HG03342 (cell line): ENCODE measurements around the gene ZMYND19.
"Not testable (repeated sequence)": the region's sequence is repeated elsewhere in the genome, so short reads cannot be mapped to it uniquely, and the experiment has no call there.

Source experiments
- ATAC-seq: cut with Tn5 transposase; IDR thresholded peaks from one replicate; pipeline ENCODE4 v1.9.1; 2021; ENCODE audit warnings: mild to moderate bottlenecking, moderate library complexity; ENCODE audit not compliant: unreplicated experiment

Gene ZMYND19

DNA sequence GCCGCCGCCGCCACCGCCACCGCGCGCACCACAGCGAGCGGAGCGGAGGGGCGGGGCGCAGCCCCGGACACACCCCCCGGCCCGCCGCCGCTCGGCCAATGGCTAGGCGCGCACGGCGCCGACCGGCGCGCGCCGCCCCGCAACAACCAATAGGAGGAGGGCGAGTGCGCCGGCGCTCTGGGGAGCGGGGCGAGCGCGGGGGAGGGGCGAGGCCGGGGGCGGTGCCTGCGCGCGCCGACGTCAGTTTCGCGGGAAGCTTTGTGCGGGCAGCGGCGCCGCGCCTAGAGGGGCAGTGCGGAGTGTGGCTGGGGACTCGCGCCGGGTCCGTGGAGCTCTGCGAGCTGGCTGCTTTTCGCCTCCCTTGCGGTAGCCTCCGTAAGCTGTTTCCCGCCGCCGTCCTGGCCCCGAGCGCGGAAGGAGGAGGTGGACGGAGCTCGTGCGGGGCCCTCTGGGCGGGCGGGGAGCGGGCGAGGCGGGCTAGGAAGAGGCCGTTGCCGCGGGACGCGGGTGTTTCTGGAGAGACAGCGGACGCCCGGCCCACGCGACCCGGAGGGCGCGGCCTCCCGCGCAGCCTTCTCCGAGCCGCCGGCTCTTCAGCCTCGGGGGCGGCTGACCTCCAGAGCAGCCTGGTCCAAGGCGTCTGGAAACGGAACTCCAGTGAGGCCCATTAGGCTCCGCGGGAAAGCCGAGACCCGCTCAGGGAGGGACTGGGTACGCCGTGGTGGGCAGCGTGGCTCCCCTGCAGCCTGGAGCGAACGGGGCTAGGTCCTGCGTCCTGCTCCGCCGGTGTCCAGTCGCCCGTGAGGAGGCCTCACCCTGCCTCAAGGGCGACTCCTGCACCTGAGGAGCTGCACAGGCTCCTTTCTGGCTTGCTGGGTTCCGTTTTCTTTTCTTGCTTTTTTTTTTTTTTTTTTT lies at the start of gene ZMYND19:
Gene ZMYND19 (minus strand): TSS at position 44 of the 915 bp plus-strand sequence. CDS start 249 bp downstream, outside the sequence.
- ATAC-seq = peak; percentile 89

DNA sequence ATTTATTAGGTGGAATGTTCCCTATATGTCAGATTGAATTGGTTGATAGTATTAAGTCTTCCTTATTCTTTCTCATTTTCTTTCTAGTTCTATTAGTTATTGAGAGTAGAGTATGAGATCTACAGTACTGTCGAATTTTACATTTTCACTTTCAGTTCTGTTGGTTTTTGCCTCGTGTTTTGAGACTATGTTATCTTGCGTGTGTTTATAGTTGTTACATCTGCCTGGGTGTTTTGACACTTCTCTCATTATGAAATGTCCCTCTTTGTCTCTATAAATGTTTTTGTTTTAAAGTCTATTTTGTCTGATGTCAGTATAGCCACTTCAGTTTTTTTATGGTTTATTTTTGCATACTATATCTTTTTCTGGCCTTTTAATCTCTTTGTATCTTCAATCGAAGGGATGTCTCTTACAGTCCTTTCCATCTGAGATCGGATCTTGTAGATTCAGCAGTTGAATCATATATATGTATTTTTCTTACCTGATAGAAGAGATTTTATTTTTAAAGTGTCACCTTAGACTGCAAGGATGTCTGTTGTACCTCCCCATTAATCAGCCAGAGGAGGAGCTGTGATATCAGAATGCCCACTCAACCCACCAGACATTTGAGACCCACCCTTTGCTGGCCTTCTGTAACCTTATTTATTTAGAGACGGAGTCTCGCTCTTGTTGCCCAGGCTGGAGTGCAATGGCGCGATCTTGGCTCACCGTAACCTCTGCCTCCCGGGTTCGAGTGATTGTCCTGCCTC lies 49.2 kb upstream of the ZMYND19 start:
- peak; percentile 53 for ATAC-seq

DNA sequence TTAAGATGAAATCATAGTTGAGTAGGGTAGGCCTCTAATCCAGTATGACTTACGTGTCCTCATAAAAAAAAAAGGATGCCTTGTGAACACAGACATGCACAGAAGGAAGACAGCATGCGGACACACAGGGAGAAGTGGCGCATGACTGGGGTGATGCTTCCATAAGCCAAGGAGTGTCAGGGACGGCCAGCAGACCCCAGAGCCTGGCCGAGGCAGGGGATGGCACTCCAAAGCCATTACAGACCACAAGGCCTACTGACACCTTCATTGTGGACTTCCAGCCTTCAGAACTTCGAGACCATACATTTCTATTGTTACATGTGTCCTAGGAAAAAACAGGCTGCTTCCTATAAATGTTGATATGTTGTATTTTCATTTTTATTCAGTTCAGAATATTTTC lies 48.4 kb upstream of the ZMYND19 start:
- ATAC-seq = no peak

DNA sequence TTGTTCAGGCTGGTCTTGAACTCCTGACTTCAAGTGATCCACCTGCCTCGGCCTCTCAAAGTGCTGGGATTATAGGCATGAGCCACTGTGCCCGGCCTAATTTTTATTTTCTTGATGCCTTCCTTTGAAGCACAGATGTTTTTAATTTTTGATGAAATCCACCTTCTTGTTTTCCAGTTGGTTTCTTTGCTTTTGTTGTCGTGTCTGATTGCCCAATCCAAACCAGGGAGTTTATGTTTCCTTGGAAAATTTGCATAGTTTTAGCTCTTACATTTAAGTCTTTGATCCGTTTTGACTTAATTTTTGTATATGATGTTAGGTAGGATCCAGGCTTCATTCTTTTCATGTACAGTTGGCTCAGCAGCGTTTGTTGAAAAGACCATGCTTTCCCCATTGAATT lies 43.7 kb upstream of the ZMYND19 start:
- no peak for ATAC-seq

DNA sequence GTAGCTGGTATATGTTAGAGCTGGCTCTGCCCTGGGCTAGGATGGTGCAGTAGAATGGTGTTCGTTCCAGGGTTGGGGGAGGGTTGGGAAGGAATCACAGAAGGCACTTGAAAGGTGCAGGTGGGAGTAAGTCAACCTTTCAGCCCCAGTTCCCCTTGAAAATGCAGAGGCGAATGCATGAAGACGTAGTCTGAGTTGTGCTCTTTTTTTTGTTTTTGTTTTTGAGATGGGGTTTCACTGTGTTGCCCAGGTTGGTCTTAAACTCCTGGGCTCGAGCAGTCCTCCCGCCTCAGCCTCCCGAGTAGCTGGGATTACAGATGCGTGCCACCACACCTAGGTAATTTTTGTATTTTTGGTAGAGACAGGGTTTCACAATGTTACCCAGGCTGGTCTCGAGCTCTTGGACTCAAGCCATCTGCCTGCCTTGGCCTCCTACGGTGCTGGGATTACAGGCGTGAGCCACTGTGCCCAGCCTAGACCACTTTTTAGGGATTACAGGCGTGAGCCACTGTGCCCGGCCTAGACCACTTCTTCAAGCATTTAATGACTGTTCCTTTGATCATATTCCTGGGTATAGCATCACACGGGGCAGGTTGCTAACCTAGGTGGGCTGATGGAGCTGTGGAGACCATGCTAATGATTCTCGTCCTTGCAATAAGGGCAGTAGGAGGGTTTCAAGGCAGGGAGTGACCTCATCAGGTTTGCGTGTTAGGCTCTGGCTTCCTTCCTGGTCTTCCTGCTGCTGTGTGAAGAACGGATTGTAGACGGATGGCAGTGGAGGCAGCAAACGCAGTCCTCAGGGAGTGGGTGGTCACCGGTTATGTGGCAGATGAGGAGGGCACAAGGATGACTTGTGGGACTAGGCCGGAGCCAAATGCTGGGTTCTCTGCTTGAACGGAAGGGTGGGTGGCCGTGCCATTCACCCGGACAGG lies 42.2 kb upstream of the ZMYND19 start:
- ATAC-seq = no peak

GRCh38 chr9:137631345-137632229 lies 41.3 kb upstream of the ZMYND19 start:
- no peak for ATAC-seq

GRCh38 chr9:137630679-137631078 lies 40.4 kb upstream of the ZMYND19 start:
- ATAC-seq = no peak

GRCh38 chr9:137630126-137630525 lies 39.8 kb upstream of the ZMYND19 start:
- ATAC-seq = no peak

DNA sequence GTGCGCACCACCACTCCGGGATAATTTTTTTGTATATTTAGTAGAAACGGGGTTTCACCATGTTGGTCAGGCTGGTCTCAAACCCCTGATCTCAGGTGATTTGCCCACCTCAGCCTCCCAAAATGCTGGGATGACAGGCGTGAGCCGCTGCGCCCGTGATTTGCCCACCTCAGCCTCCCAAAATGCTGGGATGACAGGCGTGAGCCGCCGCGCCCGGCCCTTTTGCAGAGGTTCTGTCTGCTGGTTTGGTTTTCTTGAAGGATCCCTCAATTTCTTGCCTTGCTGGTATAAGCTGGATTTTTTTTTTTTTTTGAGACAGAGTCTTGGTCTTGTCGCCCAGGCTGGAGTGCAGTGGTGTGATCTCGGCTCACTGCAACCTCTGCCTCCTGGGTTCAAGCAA lies 37.1 kb upstream of the ZMYND19 start:
- ATAC-seq = not testable (repeated sequence)

GRCh38 chr9:137626464-137626863 lies 36.2 kb upstream of the ZMYND19 start:
- no peak for ATAC-seq

DNA sequence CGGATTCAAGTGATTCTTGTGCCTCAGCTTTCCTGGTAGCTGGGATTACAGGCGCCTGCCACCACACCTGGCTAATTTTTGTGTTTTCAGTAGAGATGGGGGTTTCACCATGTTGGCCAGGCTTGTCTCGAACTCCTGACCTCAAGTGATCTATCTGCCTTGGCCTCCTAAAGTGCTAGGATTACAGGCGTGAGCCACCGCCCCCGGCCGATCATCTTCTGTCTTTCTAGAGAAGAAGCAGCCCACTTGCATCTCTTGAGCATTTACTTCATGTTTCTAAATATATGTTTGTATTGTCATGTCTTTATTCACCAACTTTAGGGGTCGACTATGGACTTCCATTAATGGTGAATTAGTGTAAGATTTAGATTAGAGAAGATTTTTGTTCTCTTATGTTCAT lies 31.9 kb upstream of the ZMYND19 start:
- not testable (repeated sequence) for ATAC-seq

- no peak for ATAC-seq
These were observed 30.9 kb upstream of the ZMYND19 start for GRCh38 chr9:137621131-137621757.

DNA sequence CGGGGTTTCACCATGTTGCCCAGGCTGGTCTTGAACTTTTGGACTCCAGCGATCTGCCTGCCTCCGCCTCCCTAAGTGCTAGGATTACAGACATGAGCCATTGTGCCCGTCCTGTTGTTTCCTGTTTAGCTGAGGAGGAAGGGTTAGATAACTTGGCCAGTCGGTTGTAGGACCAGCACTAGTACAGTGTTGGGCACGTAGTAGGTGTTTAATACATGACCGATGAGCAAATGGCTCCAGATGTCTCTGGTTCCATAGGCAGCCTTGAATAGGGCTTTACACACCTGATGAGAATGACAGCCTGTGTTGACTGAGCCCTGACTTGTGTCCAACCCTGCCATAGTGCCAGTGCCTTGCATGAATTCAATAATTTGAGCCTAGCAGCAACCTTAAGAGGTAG lies 30.3 kb upstream of the ZMYND19 start:
- ATAC-seq = no peak

DNA sequence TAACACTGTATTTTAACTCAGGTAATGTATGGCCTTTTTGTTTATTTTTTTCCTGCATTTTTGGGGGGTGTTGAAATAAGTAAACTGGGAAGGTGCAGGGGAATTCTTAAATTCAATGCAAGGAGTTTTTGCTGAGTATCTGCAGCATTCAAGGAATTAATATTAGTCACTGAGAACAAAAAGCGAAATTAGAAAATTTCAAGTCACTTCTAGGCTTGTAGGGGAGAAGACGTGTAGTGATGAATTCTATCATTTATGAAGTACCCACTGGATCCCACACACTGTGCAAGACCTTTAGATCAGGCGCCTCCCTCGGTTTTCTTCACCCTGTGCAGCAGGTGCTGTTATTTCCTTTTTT lies 29.7 kb upstream of the ZMYND19 start:
- no peak for ATAC-seq

GRCh38 chr9:137619240-137620047 lies 29.1 kb upstream of the ZMYND19 start:
- ATAC-seq = peak; percentile 25

GRCh38 chr9:137618105-137619067 lies 28.1 kb upstream of the ZMYND19 start, which contains the start of gene EHMT1:
Gene EHMT1, plus strand, starts transcription at chr9:137619005. Its CDS starts 24 bp downstream, at chr9:137619029.
- ATAC-seq = peak; percentile 65

DNA sequence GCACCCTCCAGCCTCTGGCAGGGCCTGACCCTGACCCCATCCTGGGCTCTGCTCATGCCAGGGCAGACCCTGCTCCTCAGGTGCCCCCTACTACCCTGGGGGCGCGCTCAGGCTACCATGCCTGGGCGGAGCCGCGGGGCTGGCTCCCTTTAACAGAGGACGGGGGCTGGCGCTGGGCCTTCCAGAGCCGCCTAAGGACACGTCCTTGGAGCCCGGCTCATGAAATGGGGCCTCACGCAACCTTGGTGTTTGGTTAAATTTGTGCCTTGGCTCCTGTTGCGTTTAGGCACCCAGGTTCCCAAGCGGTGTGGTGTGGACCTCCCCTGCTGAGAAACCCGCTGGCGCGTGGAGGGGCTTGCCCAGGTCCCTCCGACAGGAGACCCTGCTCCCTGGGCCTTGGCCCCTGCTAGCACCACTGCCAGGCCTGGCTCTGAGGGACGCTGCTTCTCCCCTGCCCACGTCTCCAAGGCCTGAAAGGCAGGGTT lies 25.1 kb upstream of the ZMYND19 start:
- no peak for ATAC-seq
